ENCODE measurements around the gene HIVEP1.

Gene HIVEP1

GRCh38 chr6:12007473-12007872 is 4.6 kb upstream of the HIVEP1 start:
- Mint-ChIP-seq H3K4me3 (no peak overlapping the region), H3K4me1 (ENCODE audit: low read depth) (peaks cover 25% of the 10 kb centered on the region), H3K27ac (peak overlapping the region; percentile 43), H3K36me3 (ENCODE audit: low read depth) (peaks cover 2% of the 10 kb centered on the region), H3K9me3 (no peaks in the 10 kb centered on the region), H3K27me3 (ENCODE audit: low read depth) (no peaks in the 10 kb centered on the region)

- H3K27me3 Mint-ChIP-seq (ENCODE audit: low read depth), result no peaks in the 10 kb centered on the region
- peaks cover 25% of the 10 kb centered on the region for H3K4me1 Mint-ChIP-seq (ENCODE audit: low read depth)
- H3K4me3 Mint-ChIP-seq, result peak overlapping the region; percentile 99
- peak overlapping the region; percentile 99 for H3K27ac Mint-ChIP-seq
- no peaks in the 10 kb centered on the region for H3K9me3 Mint-ChIP-seq
- peaks cover 2% of the 10 kb centered on the region for H3K36me3 Mint-ChIP-seq (ENCODE audit: low read depth)
Observed at GRCh38 chr6:12007887-12008286, 4.2 kb upstream of the HIVEP1 start.

DNA sequence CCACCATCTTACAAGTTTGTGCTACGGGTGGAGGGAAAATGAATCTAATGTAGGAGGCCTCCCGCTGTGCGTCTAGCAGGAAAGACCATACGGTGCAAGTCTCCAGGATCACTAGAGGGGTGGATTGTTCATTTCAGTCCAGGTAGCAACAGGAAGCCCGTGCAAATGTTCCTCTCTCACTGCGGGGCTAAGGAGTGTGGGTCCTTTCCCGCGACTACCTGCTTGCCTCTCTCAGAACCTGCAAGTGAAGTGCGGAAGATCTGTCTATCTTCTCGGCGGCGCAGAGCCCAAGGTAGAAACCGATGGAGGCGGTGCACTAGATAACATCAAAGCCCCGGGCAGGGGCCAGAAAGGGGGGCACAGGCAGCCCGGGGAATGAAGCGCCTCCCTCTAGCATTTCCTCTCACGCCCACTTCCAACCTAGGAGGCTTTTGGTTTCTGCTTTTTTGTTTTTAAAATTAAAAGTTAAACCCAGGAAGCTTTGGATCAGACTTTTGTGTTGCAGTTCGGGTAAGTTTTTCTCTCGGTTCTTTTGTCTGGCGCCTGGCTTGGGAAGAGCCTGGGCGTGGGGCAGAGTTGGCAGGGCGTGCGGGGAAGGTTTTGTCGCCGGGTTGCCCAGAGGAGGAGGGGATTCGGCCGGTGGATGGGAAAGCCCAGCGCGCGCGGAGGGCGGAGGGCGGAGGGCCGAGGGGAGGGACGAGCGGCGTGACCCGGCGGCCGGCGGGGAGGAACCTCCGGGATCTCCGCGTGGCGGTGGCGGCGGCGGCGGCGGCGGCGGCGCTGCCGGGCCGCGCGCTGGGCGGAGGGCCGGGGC is 3.5 kb upstream of the HIVEP1 start:
- Mint-ChIP-seq H3K9me3 (no peaks in the 10 kb centered on the region), H3K36me3 (ENCODE audit: low read depth) (peaks cover 5% of the 10 kb centered on the region), H3K27me3 (ENCODE audit: low read depth) (no peaks in the 10 kb centered on the region), H3K4me1 (ENCODE audit: low read depth) (peaks cover 30% of the 10 kb centered on the region), H3K4me3 (peak overlapping the region; percentile 99), H3K27ac (peak overlapping the region; percentile 99)

GRCh38 chr6:12009180-12009685 is 2.9 kb upstream of the HIVEP1 start:
- Mint-ChIP-seq H3K9me3 (peaks cover under 1% of the 10 kb centered on the region), H3K27ac (peak overlapping the region; percentile 91), H3K36me3 (ENCODE audit: low read depth) (peaks cover 5% of the 10 kb centered on the region), H3K4me3 (peak overlapping the region; percentile 94), H3K4me1 (ENCODE audit: low read depth) (peaks cover 32% of the 10 kb centered on the region), H3K27me3 (ENCODE audit: low read depth) (no peaks in the 10 kb centered on the region)

DNA sequence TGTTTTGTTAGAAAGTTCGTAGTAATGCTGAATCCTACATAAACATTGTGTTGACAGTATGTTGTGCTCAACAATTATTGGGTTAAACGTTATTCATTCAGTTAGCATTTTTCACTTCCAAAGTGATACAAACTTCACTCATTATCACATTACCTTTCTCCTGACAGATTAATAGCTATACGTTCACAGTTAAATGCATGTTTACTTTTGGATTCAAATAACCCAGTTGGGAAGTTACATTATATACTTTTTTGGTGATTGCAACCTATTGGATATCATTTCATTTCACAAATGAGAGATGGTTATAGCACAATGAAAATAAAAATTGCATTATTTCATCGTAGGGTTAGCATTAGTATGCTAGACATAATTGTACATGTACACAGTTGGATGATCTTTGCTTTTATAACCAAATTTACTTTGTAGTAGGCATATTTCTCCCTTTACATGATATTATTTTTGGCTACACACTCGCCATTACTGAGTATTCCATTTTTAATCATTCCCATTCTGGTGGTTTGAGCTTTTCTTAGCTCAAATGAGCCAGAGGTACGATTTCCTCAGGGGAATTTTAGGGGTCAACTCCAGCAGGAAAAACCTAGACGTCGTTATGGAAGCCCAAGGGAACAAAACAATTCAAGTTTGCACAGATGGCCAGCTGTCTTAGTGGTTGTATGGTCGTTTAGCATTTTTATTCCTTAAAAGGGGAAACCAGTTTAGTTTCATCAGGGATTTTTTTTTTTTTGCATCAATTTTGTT is 2.1 kb upstream of the HIVEP1 start:
- Mint-ChIP-seq H3K9me3 (peaks cover 7% of the 10 kb centered on the region), H3K4me3 (peak overlapping the region; percentile 94), H3K36me3 (ENCODE audit: low read depth) (peaks cover 13% of the 10 kb centered on the region), H3K27me3 (ENCODE audit: low read depth) (no peaks in the 10 kb centered on the region), H3K27ac (peak overlapping the region; percentile 91), H3K4me1 (ENCODE audit: low read depth) (peaks cover 39% of the 10 kb centered on the region)

DNA sequence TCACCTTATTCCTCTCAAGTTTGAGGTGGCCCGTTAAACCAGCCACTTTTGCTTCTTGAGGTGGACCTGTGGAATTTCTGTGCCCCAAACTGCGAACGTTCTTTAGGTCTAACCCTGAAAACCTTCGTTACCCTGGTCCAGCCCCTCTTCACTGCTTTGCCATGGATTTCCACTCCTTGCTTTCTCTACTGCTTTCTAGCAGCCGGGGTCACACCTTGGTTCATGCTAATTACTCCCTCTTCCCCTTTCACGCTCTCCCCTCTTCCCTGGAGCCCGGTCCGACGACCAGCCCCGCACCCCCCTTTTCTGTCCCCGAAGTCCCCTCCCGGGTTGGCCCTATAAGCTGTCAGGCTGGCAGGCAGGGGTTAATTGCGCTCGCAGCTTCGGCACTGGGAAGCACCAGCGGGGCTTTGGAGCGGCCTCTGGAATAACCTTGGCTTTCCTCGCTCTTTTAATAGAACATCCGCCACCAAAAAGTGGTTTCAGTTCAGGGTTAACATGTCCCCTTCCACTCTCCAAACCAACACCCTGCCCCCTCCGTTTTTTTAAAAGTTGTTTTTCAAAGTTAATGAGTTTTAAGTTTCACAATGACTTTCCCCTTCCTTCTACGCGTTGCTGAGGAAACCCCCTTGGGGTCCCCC is 1.4 kb upstream of the HIVEP1 start:
- Mint-ChIP-seq H3K27me3 (ENCODE audit: low read depth) (no peaks in the 10 kb centered on the region), H3K36me3 (ENCODE audit: low read depth) (peaks cover 19% of the 10 kb centered on the region), H3K4me1 (ENCODE audit: low read depth) (peaks cover 44% of the 10 kb centered on the region), H3K27ac (peak overlapping the region; percentile 91), H3K9me3 (peaks cover 7% of the 10 kb centered on the region), H3K4me3 (peak overlapping the region; percentile 94)

GRCh38 chr6:12011276-12012037 is 655 bp upstream of the HIVEP1 start:
- Mint-ChIP-seq H3K4me1 (ENCODE audit: low read depth) (peaks cover 49% of the 10 kb centered on the region), H3K27ac (peak overlapping the region; percentile 91), H3K27me3 (ENCODE audit: low read depth) (no peaks in the 10 kb centered on the region), H3K36me3 (ENCODE audit: low read depth) (peaks cover 25% of the 10 kb centered on the region), H3K9me3 (peaks cover 7% of the 10 kb centered on the region), H3K4me3 (peak overlapping the region; percentile 94)

GRCh38 chr6:12012558-12013306 is 620 bp downstream of the HIVEP1 start:
- peaks cover 38% of the 10 kb centered on the region for H3K36me3 Mint-ChIP-seq (ENCODE audit: low read depth)
- peaks cover 7% of the 10 kb centered on the region for H3K9me3 Mint-ChIP-seq
- H3K4me1 Mint-ChIP-seq (ENCODE audit: low read depth), result peaks cover 57% of the 10 kb centered on the region
- peak overlapping the region; percentile 100 for H3K27ac Mint-ChIP-seq
- H3K4me3 Mint-ChIP-seq, result peak overlapping the region; percentile 99
- H3K27me3 Mint-ChIP-seq (ENCODE audit: low read depth), result no peaks in the 10 kb centered on the region

GRCh38 chr6:12013307-12013719 is 1.2 kb downstream of the HIVEP1 start:
- peaks cover 39% of the 10 kb centered on the region for H3K36me3 Mint-ChIP-seq (ENCODE audit: low read depth)
- peak overlapping the region; percentile 99 for H3K4me3 Mint-ChIP-seq
- no peaks in the 10 kb centered on the region for H3K27me3 Mint-ChIP-seq (ENCODE audit: low read depth)
- H3K9me3 Mint-ChIP-seq, result peaks cover 7% of the 10 kb centered on the region
- H3K4me1 Mint-ChIP-seq (ENCODE audit: low read depth), result peaks cover 55% of the 10 kb centered on the region
- H3K27ac Mint-ChIP-seq, result peak overlapping the region; percentile 100

GRCh38 chr6:12014027-12014872 is 2.1 kb downstream of the HIVEP1 start:
- peak overlapping the region; percentile 99 for H3K4me3 Mint-ChIP-seq
- H3K4me1 Mint-ChIP-seq (ENCODE audit: low read depth), result peaks cover 53% of the 10 kb centered on the region

DNA sequence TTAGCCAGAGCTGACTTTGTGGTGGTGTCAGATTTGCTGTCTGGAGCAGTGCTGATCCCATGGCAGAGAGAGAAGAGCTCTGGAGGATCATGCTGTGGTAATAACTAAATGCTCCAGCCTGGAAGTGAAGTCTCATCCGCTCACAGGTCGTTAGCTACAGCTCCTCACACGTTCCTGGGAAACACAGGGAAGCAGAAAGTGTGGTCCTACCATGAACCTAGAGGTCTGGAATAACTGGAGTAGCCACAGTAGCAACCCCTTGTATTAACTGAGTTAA is 2.7 kb downstream of the HIVEP1 start:
- H3K36me3 Mint-ChIP-seq (ENCODE audit: low read depth), result peaks cover 50% of the 10 kb centered on the region
- H3K9me3 Mint-ChIP-seq, result peaks cover 7% of the 10 kb centered on the region
- no peaks in the 10 kb centered on the region for H3K27me3 Mint-ChIP-seq (ENCODE audit: low read depth)
- H3K27ac Mint-ChIP-seq, result peak overlapping the region; percentile 3
- H3K4me3 Mint-ChIP-seq, result no peak overlapping the region
- H3K4me1 Mint-ChIP-seq (ENCODE audit: low read depth), result peaks cover 53% of the 10 kb centered on the region

More at GRCh38 chr6:12014027-12014872, 2.1 kb downstream of the HIVEP1 start:
- Mint-ChIP-seq H3K9me3 (peaks cover 7% of the 10 kb centered on the region), H3K27ac (peak overlapping the region; percentile 3), H3K27me3 (ENCODE audit: low read depth) (no peaks in the 10 kb centered on the region), H3K36me3 (ENCODE audit: low read depth) (peaks cover 45% of the 10 kb centered on the region)

- H3K9me3 Mint-ChIP-seq, result peaks cover 7% of the 10 kb centered on the region
- peaks cover 64% of the 10 kb centered on the region for H3K36me3 Mint-ChIP-seq (ENCODE audit: low read depth)
- peak overlapping the region; percentile 68 for H3K27ac Mint-ChIP-seq
- H3K4me1 Mint-ChIP-seq (ENCODE audit: low read depth), result peaks cover 53% of the 10 kb centered on the region
- no peak overlapping the region for H3K4me3 Mint-ChIP-seq
- H3K27me3 Mint-ChIP-seq (ENCODE audit: low read depth), result no peaks in the 10 kb centered on the region
Observed at GRCh38 chr6:12017263-12017662, 5.2 kb downstream of the HIVEP1 start.

All from T-helper 1 cell treated with Interleukin-12 subunit alpha and Interleukin-12 subunit beta and Interleukin-4 antibody, amounts not matched to agents 30 μg/mL and 1 μg/mL, for 36 hours (primary cell).